KBM-7 (cell line): ENCODE data around the gene RAVER1.
A peak's percentile ranks its signal among the peaks of the same experiment; 100 is the strongest.
"Not testable (repeated sequence)": the region's sequence is repeated elsewhere in the genome, so short reads cannot be mapped to it uniquely, and the experiment has no call there.

Experiments
- DNase-seq: peaks from one replicate; pipeline ENCODE4 v3.0.0-alpha.2; 2015
- in situ Hi-C: fragments of 300-500 bp; cut with MboI; formaldehyde crosslinking; loops from 2 replicates; pipeline ENCODE4 v1.14.3; 2020; ENCODE audit warnings: low sequenced_read_pairs, low pct_unique_long_range_greater_than_20kb, mixed read lengths

RAVER1 gene

GRCh38 chr19:10346509-10346908 lies 13.2 kb upstream of the RAVER1 start:
- peak; percentile 31 for DNase-seq
- in situ Hi-C loops = no loop called here

- in situ Hi-C loops = no loop called here
These were observed 11.5 kb upstream of the RAVER1 start for GRCh38 chr19:10344780-10345179.

GRCh38 chr19:10343495-10343894 lies 10.2 kb upstream of the RAVER1 start:
- no peak for DNase-seq
- in situ Hi-C loops = no loop called here

More at GRCh38 chr19:10344780-10345179, 11.5 kb upstream of the RAVER1 start:
- no peak for DNase-seq

GRCh38 chr19:10339977-10340376 lies 6.6 kb upstream of the RAVER1 start:
- in situ Hi-C loops = no loop called here
- no peak for DNase-seq

GRCh38 chr19:10339380-10339960 lies 6.1 kb upstream of the RAVER1 start, which contains the start of gene ICAM3:
Gene ICAM3, minus strand, starts transcription at chr19:10339624. Its CDS starts 10 bp downstream, at chr19:10339614.
- peak; percentile 73 for DNase-seq
- in situ Hi-C loops = no loop called here

- DNase-seq = no peak
- in situ Hi-C loops = no loop called here
These were observed 5.6 kb upstream of the RAVER1 start for GRCh38 chr19:10338940-10339339.

GRCh38 chr19:10336725-10337124 lies 3.4 kb upstream of the RAVER1 start:
- in situ Hi-C loops = not testable (repeated sequence)

GRCh38 chr19:10335352-10335985 lies 2.1 kb upstream of the RAVER1 start:
- in situ Hi-C loops = no loop called here
- no peak for DNase-seq

More at GRCh38 chr19:10336725-10337124, 3.4 kb upstream of the RAVER1 start:
- DNase-seq = not testable (repeated sequence)

- in situ Hi-C loops = no loop called here
- peak; percentile 24 for DNase-seq
These were observed 1.4 kb upstream of the RAVER1 start for GRCh38 chr19:10334588-10335351.

- in situ Hi-C loops = no loop called here
- no peak for DNase-seq
These were observed 644 bp upstream of the RAVER1 start for GRCh38 chr19:10333758-10334587.

- in situ Hi-C loops = no loop called here
- DNase-seq = no peak
These were observed 968 bp downstream of the RAVER1 start for GRCh38 chr19:10332158-10332964.

GRCh38 chr19:10329555-10329954 lies 3.8 kb downstream of the RAVER1 start:
- in situ Hi-C loops = no loop called here
- DNase-seq = no peak

- no peak for DNase-seq
- in situ Hi-C loops = no loop called here
These were observed 4.5 kb downstream of the RAVER1 start for GRCh38 chr19:10328558-10329429.

GRCh38 chr19:10327793-10328192 lies 5.5 kb downstream of the RAVER1 start:
- no peak for DNase-seq
- in situ Hi-C loops = no loop called here

- in situ Hi-C loops = no loop called here
These were observed 7.6 kb downstream of the RAVER1 start for GRCh38 chr19:10325732-10326131.

GRCh38 chr19:10321874-10322835 lies 11.2 kb downstream of the RAVER1 start:
- in situ Hi-C loops = no loop called here

More at GRCh38 chr19:10325732-10326131, 7.6 kb downstream of the RAVER1 start:
- DNase-seq = no peak

GRCh38 chr19:10321417-10321797 lies 11.9 kb downstream of the RAVER1 start:
- in situ Hi-C loops = no loop called here
- DNase-seq = no peak

More at GRCh38 chr19:10321874-10322835, 11.2 kb downstream of the RAVER1 start:
- DNase-seq = no peak
